K562 (cell line): Measurements from ENCODE around the gene PCBP3. TPM values are rescaled to one million over a fixed set of nuclear protein-coding genes. Genes with fewer than 3 reads are reported as not detected.

Experiments used
- ATAC-seq: fragments of 200-7000 bp; cut with Tn5 transposase; 3 replicates; pipeline ENCODE4 v1.9.1; 2020; ENCODE audit warnings: moderate library complexity
- BruUV-seq: library from RNA; stranded (reverse); fragments of 400-500 nt; replicated peaks from 2 replicates; lab custom pipeline; 2021; lab: Mats Ljungman, UMichigan
- CTCF ChIA-PET: fragments of 300-600 bp; formaldehyde crosslinking; extraction: SDS; loops from one replicate; lab custom pipeline; 2021; ENCODE audit warnings: low intra/inter-chr PET ratio; lab: Yijun Ruan, JAX
- POLR2A ChIA-PET: fragments of 300-600, 350-650 bp; sonication (Branson Sonifier 250); formaldehyde crosslinking; extraction: SDS; loops from one replicate; lab custom pipeline; 2021; ENCODE audit warnings: antibody characterized with exemption, inconsistent platforms; lab: Yijun Ruan, JAX
- DNase-seq, 4 experiments: peaks; one replicate each; pipeline versions ENCODE4 v3.0.0 to v3.0.0-alpha.2; 2011 to 2018; ENCODE audit warnings: low spot score in 3 of 4, mixed read lengths in 3 of 4; ENCODE audit errors: extremely low read depth in 1 of 4
- FAIRE-seq: peaks from 2 replicates; lab custom pipeline; 2011; peaks lifted over from hg19 to GRCh38; lab: Jason Lieb, UNC
- H2AFZ ChIP-seq: 2 replicates; pipeline ENCODE4 v1.6.0; 2011; ENCODE audit warnings: low read depth, low read length, control low read depth, inconsistent platforms
- H3K27ac ChIP-seq: fragments of 200-600 bp; 3 replicates; pipeline ENCODE4 v1.8.0; 2011; ENCODE audit warnings: low read depth, mild to moderate bottlenecking, control low read depth, inconsistent platforms, low read length, moderate library complexity, mixed read lengths; ENCODE audit errors: extremely low read depth
- H3K27me3 ChIP-seq, 2 experiments: fragments of 300-600 bp in 1 of 2; 2 replicates in 1 of 2; 3 replicates in 1 of 2; pipeline versions ENCODE4 v1.6.0 to v1.8.0; 2011; ENCODE audit warnings: inconsistent platforms in 2 of 2, low read length in 2 of 2, mild to moderate bottlenecking in 1 of 2, mixed read lengths in 1 of 2, moderate library complexity in 1 of 2; ENCODE audit not compliant: control insufficient read depth in 2 of 2, insufficient read depth in 2 of 2
- H3K36me3 ChIP-seq: fragments of 300-600 bp; 3 replicates; pipeline ENCODE4 v1.8.0; 2011; ENCODE audit warnings: mild to moderate bottlenecking, low read length, inconsistent platforms; ENCODE audit not compliant: control insufficient read depth, insufficient read depth
- H3K4me1 ChIP-seq, 2 experiments: fragments of 200-600 bp in 1 of 2; replicated peaks in 1 of 2; 2 replicates in 1 of 2; 3 replicates in 1 of 2; pipeline versions ENCODE4 v1.5.1 to v1.8.0; 2011; ENCODE audit warnings: inconsistent platforms in 2 of 2, low read length in 2 of 2, mild to moderate bottlenecking in 1 of 2, mixed read lengths in 1 of 2, moderate library complexity in 1 of 2; ENCODE audit not compliant: control insufficient read depth in 2 of 2, insufficient read depth in 2 of 2
- H3K4me2 ChIP-seq: 2 replicates; pipeline ENCODE4 v1.6.1; 2011; ENCODE audit warnings: low read length, control low read depth, inconsistent platforms, mixed read lengths; ENCODE audit not compliant: insufficient read depth
- H3K4me3 ChIP-seq: fragments of 200-600 bp; sonication (generic), shearing (Covaris generic); 2 replicates; pipeline ENCODE4 v1.5.1; 2016; ENCODE audit warnings: control low read depth, inconsistent platforms
- H3K79me2 ChIP-seq: fragments of 200-600 bp; 3 replicates; pipeline ENCODE4 v1.8.0; 2011; ENCODE audit warnings: low read length, inconsistent platforms; ENCODE audit not compliant: control insufficient read depth, insufficient read depth
- H3K9ac ChIP-seq, 2 experiments: 2 replicates each; pipeline versions ENCODE4 v1.6.0 to v1.6.1; 2011; ENCODE audit warnings: low read depth in 2 of 2, low read length in 2 of 2, control low read depth in 1 of 2, inconsistent platforms in 1 of 2, mild to moderate bottlenecking in 1 of 2, mixed read lengths in 1 of 2; ENCODE audit not compliant: insufficient read depth in 1 of 2
- H3K9me1 ChIP-seq: one replicate; pipeline ENCODE4 v1.6.0; 2011; ENCODE audit warnings: inconsistent platforms, mild to moderate bottlenecking, low read length, moderate library complexity; ENCODE audit not compliant: control insufficient read depth, insufficient read depth
- H3K9me3 ChIP-seq: replicated peaks from 2 replicates; pipeline ENCODE4 v1.5.1; 2011; ENCODE audit warnings: low read depth, low read length, inconsistent platforms; ENCODE audit not compliant: control insufficient read depth, insufficient read depth
- H4K20me1 ChIP-seq: replicated peaks from 2 replicates; pipeline ENCODE4 v1.6.1; 2011; ENCODE audit warnings: low read length, inconsistent platforms, mixed read lengths; ENCODE audit not compliant: control insufficient read depth, insufficient read depth
- EHMT2 ChIP-seq: fragments of 450-650 bp; IDR thresholded peaks from 2 replicates; pipeline ENCODE4 v1.6.1; 2018; ENCODE audit warnings: antibody characterized with exemption
- KAT2B ChIP-seq: IDR thresholded peaks from one replicate; pipeline ENCODE4 v1.6.1; 2012; ENCODE audit warnings: low read depth, mild to moderate bottlenecking, control low read depth, inconsistent platforms, low read length, moderate library complexity
- KDM1A ChIP-seq, 2 experiments: fragments of 450-650 bp; IDR thresholded peaks; 2 replicates each; pipeline ENCODE4 v1.6.1; 2016; ENCODE audit warnings: mild to moderate bottlenecking in 2 of 2
- KDM2B ChIP-seq: fragments of 250-450 bp; sonication (Bioruptor Pico); IDR thresholded peaks from 2 replicates; pipeline ENCODE4 v1.8.0; 2021; ENCODE audit warnings: mild to moderate bottlenecking, moderate library complexity
- MAX ChIP-seq: sonication (generic); formaldehyde crosslinking; IDR thresholded peaks from 2 replicates; pipeline ENCODE4 v1.9.0; 2022; ENCODE audit warnings: mild to moderate bottlenecking, missing genetic modification reagents
- SMARCA5 ChIP-seq: fragments of 450-650 bp; IDR thresholded peaks from 2 replicates; pipeline ENCODE4 v1.6.1; 2016
- ZNF699 ChIP-seq: fragments of 250-450 bp; sonication (Bioruptor Pico); IDR thresholded peaks from 2 replicates; pipeline ENCODE4 v1.8.0; 2021; ENCODE audit warnings: mild to moderate bottlenecking, moderate library complexity; ENCODE audit not compliant: insufficient replicate concordance
- WGBS: fragments of 100-300 bp; shearing (Covaris generic); methylation state at CpG from one replicate; pipeline ENCODE4 v1.1.6; 2016; ENCODE audit warnings: low coverage, mixed read lengths; ENCODE audit not compliant: insufficient coverage; ENCODE audit errors: missing lambda C conversion rate; 5-methylcytosine and 5-hydroxymethylcytosine counted together
- in situ Hi-C: fragments of 300-500 bp; cut with MboI; formaldehyde crosslinking; loops from 4 replicates; pipeline ENCODE4 v1.15.0; 2018; ENCODE audit warnings: inconsistent platforms, mixed read lengths
- intact Hi-C: fragments of 100-400 bp; cut with micrococcal nuclease; formaldehyde crosslinking; loops from 2 replicates; pipeline ENCODE4 v1.14.2; 2022
- polyA plus RNA-seq, 8 experiments: library from polyadenylated mRNA; depleted of rRNA in 4 of 8; stranded (reverse) in 5 of 8; unstranded in 3 of 8; fragments of >200 nt; fragmentation: Nextera tagmentation in 2 of 8; fragmentation: Illumina TruSeq in 1 of 8; extraction: Ambion mirVana in 2 of 8; extraction: Trizol in 1 of 8; gene quantifications; 2 replicates each; pipeline versions ENCODE4 v1.2.1 to v1.2.3, GENCODE V29; 2011 to 2014; ENCODE audit warnings: inconsistent platforms in 1 of 8, missing spikeins in 1 of 8
- total RNA-seq, 7 experiments: library from RNA; depleted of rRNA in 6 of 7; stranded (reverse); fragments of >200 nt in 6 of 7; fragmentation: Illumina TruSeq in 2 of 7; extraction: Trizol in 2 of 7; gene quantifications; 2 replicates each; pipeline versions ENCODE4 v1.2.1 to v1.2.3, GENCODE V29; 2011 to 2021; ENCODE audit warnings: low replicate concordance in 1 of 7

PCBP3 gene
- total and polyA plus RNA-seq, 9 of the 15 experiments (the other 6 are each of a cell fraction or from before 2014, with no cell fraction given) = 0.18 TPM; not detected in 8

- Histone ChIP-seq H2AFZ (no peak overlapping the region), H3K27ac (no peak overlapping the region), H3K4me2 (no peak overlapping the region), H4K20me1 (peaks cover 5% of the 10 kb centered on the region), H3K9me3 (no peaks in the 10 kb centered on the region; the same call in 1 of the 2 replicates), H3K9me1 (no peaks in the 10 kb centered on the region), H3K4me1 (peaks cover 8 to 27% of the 10 kb centered on the region in 2 experiments; a peak in 4 of 5 replicates), H3K4me3 (no peak overlapping the region), H3K36me3 (no peaks in the 10 kb centered on the region), H3K27me3 (peaks cover 62 to 88% of the 10 kb centered on the region in 2 experiments), H3K9ac (no peak overlapping the region), H3K79me2 (no peaks in the 10 kb centered on the region)
- intact Hi-C loops (no loop called here), in situ Hi-C loops (no loop called here)
- no peak for DNase-seq
- no TSS peak for BruUV-seq
- TF ChIP-seq SMARCA5 = no peak
- no peak for TF ChIP-seq EHMT2
- TF ChIP-seq ZNF699 (CRISPR knock-in tag) = no peak
- no peak for TF ChIP-seq KDM1A (IDR thresholded peaks at IDR 0.05)
- TF ChIP-seq KDM2B (CRISPR knock-in tag) = no peak
- no peak for TF ChIP-seq MAX (CRISPR knock-in tag)
- TF ChIP-seq KAT2B = no peak
- CTCF ChIA-PET = no interaction called here
- 6% methylated on average over 16 of the region's 16 CpGs for WGBS
- ATAC-seq = no peak
- POLR2A ChIA-PET = interaction anchor here (0.6 to 1.8 kb wide), 3 partner anchors 11 to 302 kb away, joined by 3 to 6 read pairs (median 3); no protein-coding TSS in a partner anchor
- FAIRE-seq = no peak
Measured at GRCh38 chr21:45947716-45948255, 304.3 kb downstream of the PCBP3 start.
